PC-9 (cell line): Measurements from ENCODE around the gene SEL1L. TPM values are rescaled to one million over a fixed set of nuclear protein-coding genes. Genes with fewer than 3 reads are reported as not detected.

Experiments used
- BruUV-seq: library from RNA; stranded (reverse); fragments of 400-500 nt; replicated peaks from 2 replicates; lab custom pipeline; 2021; lab: Mats Ljungman, UMichigan
- CTCF ChIA-PET: fragments of 300-600 bp; sonication (Branson Sonifier 250); formaldehyde crosslinking; loops from one replicate; lab custom pipeline; 2022; ENCODE audit warnings: antibody characterized with exemption; lab: Charles Lee
- POLR2A ChIA-PET: fragments of 300-600 bp; sonication (Branson Sonifier 250); formaldehyde crosslinking; loops from one replicate; lab custom pipeline; 2022; ENCODE audit warnings: antibody characterized with exemption; ENCODE audit not compliant: unreplicated experiment; lab: Charles Lee
- DNase-seq, 2 experiments: peaks; one replicate each; pipeline versions ENCODE4 v3.0.0 to v3.0.0-alpha.2; 2015 to 2022; ENCODE audit warnings: mixed read lengths in 1 of 2
- H2AFZ ChIP-seq: fragments of 200-600 bp; sonication (generic); 2 replicates; pipeline ENCODE4 v1.8.1; 2017; ENCODE audit warnings: antibody characterized with exemption
- H3F3A ChIP-seq: fragments of 200-600 bp; sonication (generic); 2 replicates; pipeline ENCODE4 v1.8.1; 2017; ENCODE audit warnings: antibody characterized with exemption, mild to moderate bottlenecking, low read depth; ENCODE audit not compliant: insufficient read depth
- H3K27ac ChIP-seq: fragments of 200-600 bp; sonication (generic); 2 replicates; pipeline ENCODE4 v1.6.1; 2016; ENCODE audit warnings: mixed run types
- H3K27me3 ChIP-seq: fragments of 200-600 bp; sonication (generic); 2 replicates; pipeline ENCODE4 v1.6.1; 2016; ENCODE audit warnings: low read depth, mixed run types; ENCODE audit not compliant: insufficient read depth
- H3K36me3 ChIP-seq: fragments of 200-600 bp; sonication (generic); 2 replicates; pipeline ENCODE4 v1.6.1; 2016; ENCODE audit warnings: low read depth, mixed run types
- H3K4me1 ChIP-seq: fragments of 200-600 bp; sonication (generic); replicated peaks from 2 replicates; pipeline ENCODE4 v1.6.1; 2016; ENCODE audit warnings: mixed run types; ENCODE audit not compliant: insufficient read depth
- H3K4me2 ChIP-seq: fragments of 200-600 bp; sonication (generic); 2 replicates; pipeline ENCODE4 v1.6.1; 2017; ENCODE audit warnings: mixed run types
- H3K4me3 ChIP-seq: fragments of 200-600 bp; sonication (generic); 2 replicates; pipeline ENCODE4 v1.6.1; 2016; ENCODE audit warnings: mixed run types
- H3K79me2 ChIP-seq: fragments of 200-600 bp; sonication (generic); 2 replicates; pipeline ENCODE4 v1.6.1; 2017; ENCODE audit warnings: low read depth, mixed run types
- H3K9me2 ChIP-seq: fragments of 200-600 bp; sonication (generic); 2 replicates; pipeline ENCODE4 v1.8.1; 2017; ENCODE audit warnings: mild to moderate bottlenecking; ENCODE audit not compliant: insufficient read depth
- H3K9me3 ChIP-seq: fragments of 200-600 bp; sonication (generic); 2 replicates; pipeline ENCODE4 v1.8.1; 2016; ENCODE audit warnings: low read depth; ENCODE audit not compliant: insufficient read depth
- H4K20me1 ChIP-seq: fragments of 200-600 bp; sonication (generic); 2 replicates; pipeline ENCODE4 v1.8.1; 2017; ENCODE audit not compliant: insufficient read depth
- CTCF ChIP-seq: fragments of 200-600 bp; sonication (generic); conservative IDR thresholded peaks from 2 replicates; pipeline ENCODE4 v1.6.1; 2017; ENCODE audit warnings: mixed run types, antibody characterized with exemption, mild to moderate bottlenecking, moderate library complexity
- EZH2 ChIP-seq: fragments of 200-600 bp; sonication (generic); IDR thresholded peaks from 2 replicates; pipeline ENCODE4 v1.8.0; 2017; ENCODE audit warnings: antibody characterized with exemption, low read depth
- intact Hi-C: fragments of 100-400 bp; cut with micrococcal nuclease; formaldehyde crosslinking; loops from one replicate; pipeline ENCODE4 v1.10.0; 2022; ENCODE audit not compliant: unreplicated experiment
- total RNA-seq: library from RNA; stranded (reverse); gene quantifications from 2 replicates; pipeline ENCODE4 v1.2.3, GENCODE V29; 2021

SEL1L gene
- total RNA-seq, 1 experiment from 2014 or later: 14.6 TPM

- intact Hi-C loops: no loop called here
- TF ChIP-seq CTCF: no peak
- TF ChIP-seq EZH2: no peak
- H3K79me2 ChIP-seq: no peaks in the 10 kb centered on the region
- H3K4me1 ChIP-seq: no peaks in the 10 kb centered on the region
- no peaks in the 10 kb centered on the region for H4K20me1 ChIP-seq
- no peaks in the 10 kb centered on the region for H3K9me2 ChIP-seq
- no TSS peak for BruUV-seq
- H3K36me3 ChIP-seq: no peaks in the 10 kb centered on the region
- H3F3A ChIP-seq: no peaks in the 10 kb centered on the region
- H3K27ac ChIP-seq: no peak overlapping the region
- no peaks in the 10 kb centered on the region for H3K9me3 ChIP-seq
- CTCF ChIA-PET: no interaction called here
- no peak overlapping the region for H2AFZ ChIP-seq
- H3K4me3 ChIP-seq: no peak overlapping the region
- no peak overlapping the region for H3K4me2 ChIP-seq
- H3K27me3 ChIP-seq: no peaks in the 10 kb centered on the region
- POLR2A ChIA-PET: no interaction called here
- no peak for DNase-seq
Measured at GRCh38 chr14:81450976-81451375, 82.7 kb downstream of the SEL1L start.

- POLR2A ChIA-PET: no interaction called here
Measured at GRCh38 chr14:81450100-81450531, 83.5 kb downstream of the SEL1L start.

GRCh38 chr14:81449576-81449975 is 84.1 kb downstream of the SEL1L start:
- CTCF ChIA-PET: no interaction called here
- Histone ChIP-seq H3K4me1 (no peaks in the 10 kb centered on the region), H4K20me1 (no peaks in the 10 kb centered on the region), H3K27me3 (no peaks in the 10 kb centered on the region), H3F3A (no peaks in the 10 kb centered on the region), H3K4me2 (no peak overlapping the region), H3K36me3 (no peaks in the 10 kb centered on the region), H2AFZ (no peak overlapping the region), H3K9me2 (no peaks in the 10 kb centered on the region), H3K79me2 (no peaks in the 10 kb centered on the region), H3K9me3 (no peaks in the 10 kb centered on the region), H3K4me3 (no peak overlapping the region), H3K27ac (no peak overlapping the region)
- no peak for DNase-seq
- BruUV-seq: no TSS peak
- no peak for TF ChIP-seq EZH2
- TF ChIP-seq CTCF: no peak
- intact Hi-C loops: no loop called here
- POLR2A ChIA-PET: no interaction called here

More at GRCh38 chr14:81450100-81450531, 83.5 kb downstream of the SEL1L start:
- no peaks in the 10 kb centered on the region for H3K79me2 ChIP-seq
- H3K4me1 ChIP-seq: no peaks in the 10 kb centered on the region
- no peaks in the 10 kb centered on the region for H4K20me1 ChIP-seq
- H2AFZ ChIP-seq: no peak overlapping the region
- no peak overlapping the region for H3K4me2 ChIP-seq
- no peak for DNase-seq
- no peaks in the 10 kb centered on the region for H3K9me2 ChIP-seq
- H3F3A ChIP-seq: no peaks in the 10 kb centered on the region
- TF ChIP-seq CTCF (no peak), EZH2 (no peak)
- BruUV-seq: no TSS peak
- H3K27me3 ChIP-seq: no peaks in the 10 kb centered on the region
- CTCF ChIA-PET: no interaction called here
- H3K4me3 ChIP-seq: no peak overlapping the region
- no peaks in the 10 kb centered on the region for H3K9me3 ChIP-seq
- no peaks in the 10 kb centered on the region for H3K36me3 ChIP-seq
- intact Hi-C loops: no loop called here
- H3K27ac ChIP-seq: no peak overlapping the region
